ENCODE data around the gene PPP6R2. TPM values are rescaled to one million over a fixed set of nuclear protein-coding genes. Genes with fewer than 3 reads are reported as not detected.

Gene PPP6R2
- total and polyA plus RNA-seq, 2 donors (not counting 3 experiments of a cell fraction or from before 2014, with no cell fraction given): 38.6 to 54.6 TPM

DNA sequence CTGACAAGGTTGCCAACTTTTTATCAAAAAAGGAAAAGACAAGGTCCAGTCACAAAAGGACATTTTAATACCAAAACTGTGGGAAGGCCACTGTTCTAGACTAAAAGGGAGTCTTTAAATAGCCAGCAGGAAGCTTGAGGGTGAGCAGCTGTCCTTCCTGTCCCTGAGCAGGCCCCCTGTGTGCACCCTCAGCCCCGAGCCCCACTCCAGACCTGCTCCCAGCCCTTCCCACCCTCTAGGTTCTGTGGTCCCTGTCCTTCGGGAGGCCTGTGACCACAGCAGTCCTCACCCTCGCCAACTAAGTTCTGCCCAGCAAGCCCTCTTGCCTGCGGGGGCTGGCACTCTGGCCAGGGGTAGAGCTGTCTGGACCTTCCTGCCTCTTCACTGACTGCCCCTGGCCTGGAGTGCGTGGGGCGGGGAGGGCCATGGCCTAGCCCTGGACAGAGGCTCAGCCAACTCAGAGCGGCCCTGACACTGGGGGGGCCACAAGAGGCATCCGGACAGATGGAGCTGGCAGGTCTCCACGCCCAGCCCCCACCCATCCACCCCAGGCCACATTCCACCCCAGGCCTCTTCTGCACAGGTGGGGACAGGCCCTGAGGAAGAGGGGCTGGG lies 34.0 kb upstream of the PPP6R2 start:
- peaks cover 27% of the 10 kb centered on the region for H3K4me1 ChIP-seq (ENCODE audit: control insufficient read depth, extremely low read depth, insufficient read depth, low read length)
- intact Hi-C loops (cut with micrococcal nuclease): loop anchor here (2.0 to 5.0 kb wide), 2 partner anchors 18 to 33 kb away; partner anchors contain the start of genes DENND6B and PPP6R2
- H3K36me3 ChIP-seq (ENCODE audit: control insufficient read depth in 2 of 2, extremely low read depth in 1 of 2, insufficient read depth in 2 of 2, low read length in 2 of 2): peaks cover 0 to 2% of the 10 kb centered on the region in 2 experiments
- ChIA-PET POLR2A (no interaction called here), CTCF (interaction anchor here (1.4 to 3.8 kb wide), 3 partner anchors 12 to 32 kb away, joined by 3 to 16 read pairs (median 11); no protein-coding TSS in a partner anchor)
- no peak for DNase-seq (ENCODE audit: low read depth, low spot score)
- H3K9me3 ChIP-seq (replicated peaks; ENCODE audit: control insufficient read depth, insufficient read depth, low read length): no peaks in the 10 kb centered on the region
- dilution Hi-C loops (cut with MboI; ENCODE audit: extremely low pct_ligation_motif_present, low sequenced_read_pairs): no loop called here
- no peak overlapping the region for H2AFZ ChIP-seq (ENCODE audit: low read depth, low read length)
- no peak overlapping the region for H3K9ac ChIP-seq (replicated peaks; ENCODE audit: extremely low read depth, insufficient read depth, low read length)
- H3K79me2 ChIP-seq (ENCODE audit: control insufficient read depth, insufficient read depth, low read length): peaks cover 25% of the 10 kb centered on the region
- H3K4me2 ChIP-seq (ENCODE audit: insufficient read depth, low read length): no peak overlapping the region
- BruUV-seq (replicated peaks): no TSS peak
- no peak overlapping the region for H3K4me3 ChIP-seq (replicated peaks in 1 of 3; ENCODE audit: insufficient read depth in 1 of 3, low read depth in 1 of 3, low read length in 3 of 3)
- no peak for TF ChIP-seq JUN (IDR thresholded peaks at IDR 0.05; ENCODE audit: borderline replicate concordance, insufficient read depth, insufficient read length, low read depth)
- TF ChIP-seq, protein P1, sequence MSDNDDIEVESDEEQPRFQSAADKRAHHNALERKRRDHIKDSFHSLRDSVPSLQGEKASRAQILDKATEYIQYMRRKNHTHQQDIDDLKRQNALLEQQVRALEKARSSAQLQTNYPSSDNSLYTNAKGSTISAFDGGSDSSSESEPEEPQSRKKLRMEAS (IDR thresholded peaks at IDR 0.05; ENCODE audit: insufficient read depth, insufficient read length): no peak
- TF ChIP-seq POLR2A (IDR thresholded peaks at IDR 0.05; ENCODE audit: low read depth, low read length): no peak
- TF ChIP-seq EZH2 (IDR thresholded peaks at IDR 0.05; ENCODE audit: borderline replicate concordance, low read depth, low read length, severe bottlenecking): no peak
- no peak for TF ChIP-seq MYC (IDR thresholded peaks at IDR 0.05; ENCODE audit: low read depth, low read length)
- TF ChIP-seq FOS (IDR thresholded peaks at IDR 0.05; ENCODE audit: borderline replicate concordance, insufficient read depth, low read length): no peak
- no peak for TF ChIP-seq GATA2 (IDR thresholded peaks at IDR 0.05; ENCODE audit: insufficient read depth, insufficient read length, low read depth, low read length)
- TF ChIP-seq CTCF (IDR thresholded peaks at IDR 0.05; ENCODE audit: extremely low read depth in 1 of 2, insufficient read depth in 1 of 2, low read depth in 1 of 2, low read length in 2 of 2): no peak
- TF ChIP-seq POLR2AphosphoS5 (IDR thresholded peaks at IDR 0.05; ENCODE audit: insufficient read depth, low read depth, low read length): no peak
- H4K20me1 ChIP-seq (replicated peaks; ENCODE audit: control insufficient read depth, extremely low read depth, insufficient read depth, low read length): no peaks in the 10 kb centered on the region
- no peak overlapping the region for H3K27ac ChIP-seq (ENCODE audit: insufficient read depth, low read depth, low read length)
- H3K27me3 ChIP-seq (ENCODE audit: control insufficient read depth in 2 of 2, insufficient read depth in 2 of 2, low read length in 2 of 2): no peaks in the 10 kb centered on the region
- no peaks in the 10 kb centered on the region for H3K9me1 ChIP-seq (replicated peaks; ENCODE audit: control insufficient read depth, extremely low read depth, insufficient read depth, low read length)
- no peak for FAIRE-seq
